ENCODE data around the gene SLC29A3. TPM values are rescaled to one million over a fixed set of nuclear protein-coding genes. Genes with fewer than 3 reads are reported as not detected.
"Not testable (repeated sequence)": the region's sequence is repeated elsewhere in the genome, so short reads cannot be mapped to it uniquely, and the experiment has no call there.

The SLC29A3 gene
- total RNA-seq, 2 donors from 2014 or later = 3.2 to 5.9 TPM

DNA sequence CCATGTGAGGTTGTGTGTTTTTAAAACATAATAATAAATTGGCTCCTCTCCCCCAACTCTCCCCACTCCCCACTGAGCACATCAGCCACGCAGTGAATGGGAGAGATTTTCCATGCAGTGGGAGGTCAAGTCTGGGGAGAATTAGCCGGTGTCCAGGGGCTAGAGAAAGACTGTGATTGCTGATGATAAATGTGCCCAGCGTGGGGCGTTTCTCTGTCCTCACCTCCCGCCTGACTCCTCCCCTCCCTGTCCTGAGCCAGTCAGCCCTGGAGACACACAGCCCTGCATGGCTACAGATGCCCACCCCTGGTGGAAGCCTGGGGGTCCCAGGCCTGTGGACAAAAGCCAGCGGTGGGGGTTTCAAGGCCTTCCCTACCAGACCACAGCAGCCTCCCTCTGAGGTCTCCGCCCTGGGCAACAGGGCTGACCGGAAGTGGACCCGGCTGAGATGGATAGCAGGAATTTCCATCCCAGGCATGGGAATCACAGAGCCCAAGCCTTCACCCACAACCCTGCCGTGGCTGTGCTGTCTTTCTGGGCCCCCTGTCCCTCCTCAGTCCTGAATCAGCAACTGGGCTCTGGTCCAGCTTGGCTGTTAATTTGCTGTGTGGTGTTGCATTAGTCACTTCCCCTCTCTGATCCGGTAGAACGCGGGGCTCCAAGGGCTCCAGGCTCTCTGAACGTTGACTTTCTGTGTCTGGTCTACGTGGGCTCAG is 46.8 kb upstream of the SLC29A3 start:
- H3K27ac ChIP-seq = no peak overlapping the region
- H3K4me3 ChIP-seq = no peak overlapping the region
- ATAC-seq (ENCODE audit: insufficient number of reproducible peaks, low FRiP score, low read depth) = no peak
- TF ChIP-seq, protein P1, sequence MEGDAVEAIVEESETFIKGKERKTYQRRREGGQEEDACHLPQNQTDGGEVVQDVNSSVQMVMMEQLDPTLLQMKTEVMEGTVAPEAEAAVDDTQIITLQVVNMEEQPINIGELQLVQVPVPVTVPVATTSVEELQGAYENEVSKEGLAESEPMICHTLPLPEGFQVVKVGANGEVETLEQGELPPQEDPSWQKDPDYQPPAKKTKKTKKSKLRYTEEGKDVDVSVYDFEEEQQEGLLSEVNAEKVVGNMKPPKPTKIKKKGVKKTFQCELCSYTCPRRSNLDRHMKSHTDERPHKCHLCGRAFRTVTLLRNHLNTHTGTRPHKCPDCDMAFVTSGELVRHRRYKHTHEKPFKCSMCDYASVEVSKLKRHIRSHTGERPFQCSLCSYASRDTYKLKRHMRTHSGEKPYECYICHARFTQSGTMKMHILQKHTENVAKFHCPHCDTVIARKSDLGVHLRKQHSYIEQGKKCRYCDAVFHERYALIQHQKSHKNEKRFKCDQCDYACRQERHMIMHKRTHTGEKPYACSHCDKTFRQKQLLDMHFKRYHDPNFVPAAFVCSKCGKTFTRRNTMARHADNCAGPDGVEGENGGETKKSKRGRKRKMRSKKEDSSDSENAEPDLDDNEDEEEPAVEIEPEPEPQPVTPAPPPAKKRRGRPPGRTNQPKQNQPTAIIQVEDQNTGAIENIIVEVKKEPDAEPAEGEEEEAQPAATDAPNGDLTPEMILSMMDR (IDR thresholded peaks at IDR 0.05) = no peak
- H3K4me1 ChIP-seq (ENCODE audit: control insufficient read depth in 1 of 2, low read depth in 2 of 2) = peaks cover 0 to 16% of the 10 kb centered on the region in 2 donors
- no peaks in the 10 kb centered on the region for H3K36me3 ChIP-seq
- DNase-seq (ENCODE audit: low spot score) = no peak
- H3K9me3 ChIP-seq = no peaks in the 10 kb centered on the region
- H3K27me3 ChIP-seq (replicated peaks; ENCODE audit: insufficient read depth) = no peaks in the 10 kb centered on the region

DNA sequence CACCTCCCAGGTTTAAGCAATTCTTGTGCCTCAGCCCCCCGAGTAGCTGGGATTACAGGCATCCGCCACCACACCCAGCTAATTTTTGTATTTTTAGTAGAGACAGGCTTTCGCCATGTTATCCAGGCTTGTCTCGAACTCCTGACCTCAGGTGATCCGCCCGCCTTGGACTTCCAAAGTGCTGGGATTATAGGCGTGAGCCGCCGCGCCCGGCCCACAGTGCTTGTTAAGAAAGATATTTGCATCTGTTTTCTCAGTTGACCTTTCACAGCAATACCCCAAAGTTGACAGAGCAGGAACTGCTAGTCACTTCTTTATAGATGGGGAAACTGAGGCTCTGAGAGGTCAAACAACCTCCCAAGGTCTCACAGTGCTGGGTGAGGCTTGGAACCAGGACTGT is 46.1 kb upstream of the SLC29A3 start:
- not testable (repeated sequence) for DNase-seq (ENCODE audit: low spot score); ATAC-seq (ENCODE audit: insufficient number of reproducible peaks, low FRiP score, low read depth); H3K4me3 ChIP-seq; H3K27me3 ChIP-seq (replicated peaks; ENCODE audit: insufficient read depth); H3K36me3 ChIP-seq; H3K27ac ChIP-seq; H3K9me3 ChIP-seq
- H3K4me1 ChIP-seq (ENCODE audit: control insufficient read depth in 1 of 2, low read depth in 2 of 2) = peaks cover 0 to 16% of the 10 kb centered on the region in 2 donors

DNA sequence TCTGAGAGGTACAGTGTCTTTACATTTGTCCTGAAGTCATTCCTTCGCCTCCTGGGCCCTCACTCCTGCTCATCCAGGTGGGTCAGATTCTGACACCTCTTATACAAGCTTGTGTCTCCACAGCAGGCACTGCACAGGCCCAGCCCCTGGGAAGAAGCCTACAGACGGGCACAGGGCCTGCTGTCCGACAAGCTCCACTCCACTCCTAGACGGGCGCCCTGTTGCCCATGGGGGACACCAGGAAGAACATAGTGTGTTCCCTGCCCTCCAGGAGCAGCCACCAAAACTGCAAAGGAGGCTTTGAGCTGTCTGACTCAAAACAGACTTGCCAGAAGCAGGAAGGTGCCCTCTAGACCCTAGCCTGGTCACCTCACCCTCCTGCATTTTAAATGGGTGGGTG is 45.6 kb upstream of the SLC29A3 start:
- Histone ChIP-seq H3K27me3 (replicated peaks; ENCODE audit: insufficient read depth) (no peaks in the 10 kb centered on the region), H3K4me3 (no peak overlapping the region), H3K27ac (no peak overlapping the region), H3K9me3 (no peaks in the 10 kb centered on the region), H3K36me3 (no peaks in the 10 kb centered on the region), H3K4me1 (ENCODE audit: control insufficient read depth in 1 of 2, low read depth in 2 of 2) (peaks cover 0 to 15% of the 10 kb centered on the region in 2 donors)
- ATAC-seq (ENCODE audit: insufficient number of reproducible peaks, low FRiP score, low read depth) = no peak
- TF ChIP-seq, protein P1 (IDR thresholded peaks at IDR 0.05) = no peak
- DNase-seq (ENCODE audit: low spot score) = no peak

DNA sequence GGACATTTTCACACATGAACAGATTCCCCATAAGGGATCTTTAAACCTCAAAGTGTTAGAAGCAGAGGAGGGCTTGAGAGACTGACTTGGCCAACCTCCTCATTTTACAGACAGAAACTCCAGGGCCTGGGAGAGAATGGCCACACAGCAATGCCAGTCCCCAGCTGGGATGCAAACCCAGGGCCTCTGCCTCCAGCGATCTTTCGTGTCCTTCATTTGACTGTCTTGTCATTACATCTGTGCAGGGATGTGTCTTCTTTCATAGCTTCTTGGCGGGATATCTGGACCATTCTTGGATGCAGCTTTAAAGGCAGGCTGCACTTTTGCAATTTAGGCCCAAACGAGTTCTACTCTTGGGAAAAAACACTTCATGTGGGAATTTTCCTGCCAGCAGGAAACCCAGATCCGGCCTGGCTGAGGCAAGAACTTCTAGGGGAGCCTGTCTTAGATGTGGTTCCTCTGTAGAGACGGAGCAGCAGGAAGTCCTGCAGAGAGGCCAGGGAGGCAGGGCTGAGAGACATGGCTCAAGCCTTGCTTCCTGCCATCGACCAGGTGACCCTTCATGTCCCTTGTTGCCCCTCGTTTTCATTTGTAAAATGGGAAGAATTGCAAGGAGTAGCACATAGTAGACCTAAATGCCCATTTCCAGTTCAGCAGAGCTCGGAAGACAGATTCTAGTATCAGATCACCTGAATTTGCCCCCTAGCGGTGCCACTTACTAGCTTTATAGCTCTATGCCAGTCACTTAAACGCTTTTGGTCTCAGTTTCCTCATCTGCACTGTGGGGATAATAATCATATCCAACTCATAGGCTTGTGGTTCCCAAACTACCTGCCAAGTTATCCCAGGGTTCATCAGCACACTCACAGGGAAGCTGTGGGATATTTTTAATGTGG is 43.9 kb upstream of the SLC29A3 start:
- Histone ChIP-seq H3K9me3 (no peaks in the 10 kb centered on the region), H3K27me3 (replicated peaks; ENCODE audit: insufficient read depth) (no peaks in the 10 kb centered on the region), H3K27ac (no peak overlapping the region), H3K36me3 (no peaks in the 10 kb centered on the region), H3K4me1 (ENCODE audit: control insufficient read depth in 1 of 2, low read depth in 2 of 2) (no peaks in the 10 kb centered on the region), H3K4me3 (no peak overlapping the region)
- no peak for ATAC-seq (ENCODE audit: insufficient number of reproducible peaks, low FRiP score, low read depth)
- TF ChIP-seq, protein P1 (IDR thresholded peaks at IDR 0.05) = no peak
- DNase-seq (ENCODE audit: low spot score) = no peak

DNA sequence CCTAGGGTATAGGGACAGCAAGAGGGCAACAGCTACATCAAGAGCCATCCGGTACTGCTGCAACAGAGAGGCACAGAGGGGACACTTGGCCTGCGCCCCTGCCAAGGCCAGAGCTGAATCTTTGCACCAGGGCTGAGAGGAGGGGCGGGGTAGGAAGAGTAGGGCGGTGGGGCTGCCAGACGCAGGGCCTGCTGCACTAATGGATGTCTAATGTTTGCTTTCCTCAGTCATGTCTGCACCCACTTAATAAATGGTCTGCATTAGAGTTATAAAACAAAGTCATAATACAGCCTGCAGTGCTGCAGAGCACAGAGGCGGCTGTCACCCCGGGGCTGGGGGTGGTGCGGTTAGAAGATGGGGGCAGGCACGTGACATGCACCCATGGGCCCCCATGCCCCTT is 42.2 kb upstream of the SLC29A3 start:
- H3K9me3 ChIP-seq = no peaks in the 10 kb centered on the region
- no peak for ATAC-seq (ENCODE audit: insufficient number of reproducible peaks, low FRiP score, low read depth)
- no peak overlapping the region for H3K27ac ChIP-seq
- no peaks in the 10 kb centered on the region for H3K27me3 ChIP-seq (replicated peaks; ENCODE audit: insufficient read depth)
- TF ChIP-seq, protein P1 (IDR thresholded peaks at IDR 0.05) = no peak
- H3K4me1 ChIP-seq (ENCODE audit: control insufficient read depth in 1 of 2, low read depth in 2 of 2) = no peaks in the 10 kb centered on the region
- H3K36me3 ChIP-seq = no peaks in the 10 kb centered on the region
- no peak overlapping the region for H3K4me3 ChIP-seq
- DNase-seq (ENCODE audit: low spot score) = no peak
